Esophagus muscularis mucosa (tissue), 3 donors: ENCODE measurements around the gene DIAPH3.

Experiments
- POLR2A ChIP-seq: fragments of 450-650 bp; IDR thresholded peaks from one replicate; pipeline ENCODE4 v1.6.1; 2017; ENCODE audit warnings: antibody characterized with exemption, moderate library complexity, mild to moderate bottlenecking, low read depth
- POLR2AphosphoS5 ChIP-seq, 2 donors: sonication (generic); formaldehyde crosslinking; IDR thresholded peaks; one replicate each; pipeline ENCODE4 v1.6.1; 2017; ENCODE audit warnings: antibody characterized with exemption in 2 of 2
- TF ChIP-seq, protein P1 (sequence below), 3 experiments: fragments of 200-600 bp in 2 of 3; fragments of 450-650 bp in 1 of 3; sonication (generic) in 2 of 3; IDR thresholded peaks; one replicate each; pipeline ENCODE4 v1.5.1; 2017 to 2019; ENCODE audit warnings: antibody characterized with exemption in 3 of 3, mild to moderate bottlenecking in 2 of 3, moderate library complexity in 1 of 3

DNA sequence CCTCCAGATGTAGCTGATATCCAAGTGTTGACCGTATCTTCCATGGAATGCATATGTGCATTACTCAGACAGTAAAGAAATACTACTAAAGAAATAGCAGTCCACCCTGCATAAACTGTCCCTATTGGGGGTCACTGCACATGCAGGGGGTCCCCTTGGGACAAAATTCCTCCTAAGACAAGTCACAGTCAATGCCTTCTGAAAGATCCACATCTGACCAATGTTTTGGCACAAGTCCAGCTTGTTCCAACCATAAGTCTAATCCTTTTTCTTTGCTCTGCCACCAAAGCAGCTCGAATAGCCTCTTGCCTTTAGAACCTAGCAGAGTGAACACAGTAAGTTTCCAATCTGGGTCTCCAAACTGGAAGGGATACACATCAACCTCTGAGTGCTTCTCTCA, 87.9 kb downstream of the DIAPH3 start:
- TF ChIP-seq, protein P1, sequence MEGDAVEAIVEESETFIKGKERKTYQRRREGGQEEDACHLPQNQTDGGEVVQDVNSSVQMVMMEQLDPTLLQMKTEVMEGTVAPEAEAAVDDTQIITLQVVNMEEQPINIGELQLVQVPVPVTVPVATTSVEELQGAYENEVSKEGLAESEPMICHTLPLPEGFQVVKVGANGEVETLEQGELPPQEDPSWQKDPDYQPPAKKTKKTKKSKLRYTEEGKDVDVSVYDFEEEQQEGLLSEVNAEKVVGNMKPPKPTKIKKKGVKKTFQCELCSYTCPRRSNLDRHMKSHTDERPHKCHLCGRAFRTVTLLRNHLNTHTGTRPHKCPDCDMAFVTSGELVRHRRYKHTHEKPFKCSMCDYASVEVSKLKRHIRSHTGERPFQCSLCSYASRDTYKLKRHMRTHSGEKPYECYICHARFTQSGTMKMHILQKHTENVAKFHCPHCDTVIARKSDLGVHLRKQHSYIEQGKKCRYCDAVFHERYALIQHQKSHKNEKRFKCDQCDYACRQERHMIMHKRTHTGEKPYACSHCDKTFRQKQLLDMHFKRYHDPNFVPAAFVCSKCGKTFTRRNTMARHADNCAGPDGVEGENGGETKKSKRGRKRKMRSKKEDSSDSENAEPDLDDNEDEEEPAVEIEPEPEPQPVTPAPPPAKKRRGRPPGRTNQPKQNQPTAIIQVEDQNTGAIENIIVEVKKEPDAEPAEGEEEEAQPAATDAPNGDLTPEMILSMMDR (IDR thresholded peaks at IDR 0.05): no peak
- TF ChIP-seq POLR2AphosphoS5 (IDR thresholded peaks at IDR 0.05): no peak
- TF ChIP-seq POLR2A: no peak
